ENCODE measurements around the gene RTKN. TPM values are rescaled to one million over a fixed set of nuclear protein-coding genes. Genes with fewer than 3 reads are reported as not detected.

Gene RTKN
- total and polyA plus RNA-seq, 9 of the 15 experiments (the other 6 are each of a cell fraction or from before 2014, with no cell fraction given) = 0.14 to 6.9 (median 3.6) TPM

DNA sequence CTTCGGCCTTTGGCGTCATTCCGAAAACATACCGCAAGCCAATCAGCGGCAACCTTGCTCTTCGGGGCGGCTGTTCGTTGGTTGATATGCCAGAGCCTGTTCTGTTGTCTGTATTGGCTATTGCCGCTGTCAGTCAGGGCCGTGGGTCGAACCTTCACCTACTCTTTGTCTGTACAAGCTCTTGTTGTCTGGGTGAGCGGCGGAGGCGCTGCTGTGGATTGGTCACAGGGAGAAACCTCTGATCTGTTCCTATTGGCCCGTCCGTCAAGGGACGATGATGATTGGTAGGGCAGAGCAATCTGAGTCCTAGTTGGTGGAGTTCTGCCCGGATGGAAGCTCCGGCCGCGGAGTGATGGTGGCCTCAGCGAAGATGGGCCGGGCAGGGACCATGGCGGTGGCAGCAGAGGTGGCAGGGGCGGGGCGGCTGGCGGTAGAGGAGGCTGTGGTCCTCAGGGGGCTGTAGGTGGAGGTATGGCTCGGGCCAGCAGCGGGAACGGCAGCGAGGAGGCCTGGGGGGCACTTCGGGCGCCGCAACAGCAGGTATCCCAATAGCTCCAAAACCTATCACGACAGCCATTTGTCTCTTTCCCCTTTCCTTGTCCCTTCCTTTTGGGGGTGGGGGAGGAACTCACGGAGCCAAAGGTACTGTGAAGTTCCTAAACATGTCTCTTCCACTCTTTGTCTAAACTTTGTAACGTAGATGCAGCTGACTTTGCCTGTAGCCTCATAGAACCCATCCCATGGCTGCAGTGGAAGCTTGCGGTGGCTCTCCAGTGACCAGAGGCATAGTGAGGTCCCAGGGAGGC lies 16.6 kb upstream of the RTKN start, which contains the start of gene WBP1 (continued):
- TF ChIP-seq, protein P1, sequence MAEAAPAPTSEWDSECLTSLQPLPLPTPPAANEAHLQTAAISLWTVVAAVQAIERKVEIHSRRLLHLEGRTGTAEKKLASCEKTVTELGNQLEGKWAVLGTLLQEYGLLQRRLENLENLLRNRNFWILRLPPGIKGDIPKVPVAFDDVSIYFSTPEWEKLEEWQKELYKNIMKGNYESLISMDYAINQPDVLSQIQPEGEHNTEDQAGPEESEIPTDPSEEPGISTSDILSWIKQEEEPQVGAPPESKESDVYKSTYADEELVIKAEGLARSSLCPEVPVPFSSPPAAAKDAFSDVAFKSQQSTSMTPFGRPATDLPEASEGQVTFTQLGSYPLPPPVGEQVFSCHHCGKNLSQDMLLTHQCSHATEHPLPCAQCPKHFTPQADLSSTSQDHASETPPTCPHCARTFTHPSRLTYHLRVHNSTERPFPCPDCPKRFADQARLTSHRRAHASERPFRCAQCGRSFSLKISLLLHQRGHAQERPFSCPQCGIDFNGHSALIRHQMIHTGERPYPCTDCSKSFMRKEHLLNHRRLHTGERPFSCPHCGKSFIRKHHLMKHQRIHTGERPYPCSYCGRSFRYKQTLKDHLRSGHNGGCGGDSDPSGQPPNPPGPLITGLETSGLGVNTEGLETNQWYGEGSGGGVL (CRISPR knock-in tag; IDR thresholded peaks at IDR 0.05) = no peak
- TF ChIP-seq CHD1 (IDR thresholded peaks at IDR 0.05; ENCODE audit: low read length) = no peak
- TF ChIP-seq ZSCAN32 (CRISPR knock-in tag; IDR thresholded peaks at IDR 0.05) = no peak
- TF ChIP-seq FOXK2 (conservative IDR thresholded peaks at IDR 0.05 in 1 of 2, IDR thresholded peaks at IDR 0.05 in 1 of 2; ENCODE audit: low read depth in 2 of 2) = peak; percentile 77 to 86; a peak in 3 of 4 replicates
- 0 out of 2 replicates have a peak, but pooled peaks have one; percentile 46 for TF ChIP-seq ZNF644 (tag; IDR thresholded peaks at IDR 0.05; ENCODE audit: low read depth)
- peak; percentile 72 for TF ChIP-seq NFYB (IDR thresholded peaks at IDR 0.05; ENCODE audit: extremely low read depth, insufficient read length)
- peak; percentile 42 for TF ChIP-seq KDM5B (IDR thresholded peaks at IDR 0.05; ENCODE audit: insufficient replicate concordance, low read depth, low read length)
- no peak for TF ChIP-seq GATAD2A (IDR thresholded peaks at IDR 0.05)
- no peak for TF ChIP-seq SAFB2 (IDR thresholded peaks at IDR 0.05; ENCODE audit: borderline replicate concordance, low read depth, low read length, severe bottlenecking)
- TF ChIP-seq, protein P2, sequence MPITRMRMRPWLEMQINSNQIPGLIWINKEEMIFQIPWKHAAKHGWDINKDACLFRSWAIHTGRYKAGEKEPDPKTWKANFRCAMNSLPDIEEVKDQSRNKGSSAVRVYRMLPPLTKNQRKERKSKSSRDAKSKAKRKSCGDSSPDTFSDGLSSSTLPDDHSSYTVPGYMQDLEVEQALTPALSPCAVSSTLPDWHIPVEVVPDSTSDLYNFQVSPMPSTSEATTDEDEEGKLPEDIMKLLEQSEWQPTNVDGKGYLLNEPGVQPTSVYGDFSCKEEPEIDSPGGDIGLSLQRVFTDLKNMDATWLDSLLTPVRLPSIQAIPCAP (CRISPR knock-in tag; IDR thresholded peaks at IDR 0.05; ENCODE audit: borderline replicate concordance) = no peak
- peak; percentile 35; the same call in 1 of the 2 replicates for TF ChIP-seq BACH1 (tag; IDR thresholded peaks at IDR 0.05)

All from K562 (cell line).